HepG2 (cell line): ENCODE results near the gene SEC14L1. TPM values are rescaled to one million over a fixed set of nuclear protein-coding genes. Genes with fewer than 3 reads are reported as not detected.
A peak's percentile ranks its signal among the peaks of the same experiment; 100 is the strongest.

ENCODE experiments used
- ATAC-seq: fragments of 200-7000 bp; cut with Tn5 transposase; 3 replicates; pipeline ENCODE4 v1.9.1; 2020; ENCODE audit warnings: mild to moderate bottlenecking, moderate library complexity
- BruUV-seq: library from RNA; stranded (reverse); fragments of 400-500 nt; replicated peaks from 2 replicates; lab custom pipeline; 2021; lab: Mats Ljungman, UMichigan
- CTCF ChIA-PET: fragments of 300-600 bp; formaldehyde crosslinking; extraction: SDS; loops from one replicate; lab custom pipeline; 2021; ENCODE audit warnings: low total read pairs, inconsistent platforms, low intra/inter-chr PET ratio; lab: Yijun Ruan, JAX
- POLR2A ChIA-PET: fragments of 350-600 bp; sonication (Branson Sonifier 250); formaldehyde crosslinking; loops from one replicate; lab custom pipeline; 2020; ENCODE audit warnings: antibody characterized with exemption, inconsistent platforms; lab: Yijun Ruan, JAX
- DNase-seq: peaks from one replicate; pipeline ENCODE4 v3.0.0-alpha.2; 2015; ENCODE audit warnings: low spot score
- FAIRE-seq: peaks from 3 replicates; lab custom pipeline; 2011; peaks lifted over from hg19 to GRCh38; lab: Jason Lieb, UNC
- H2AFZ ChIP-seq: one replicate; pipeline ENCODE4 v1.6.1; 2011; ENCODE audit warnings: low read length, inconsistent platforms
- H3K27ac ChIP-seq: fragments of 300-600 bp; 3 replicates; pipeline ENCODE4 v1.8.0; 2011; ENCODE audit warnings: mixed run types, mild to moderate bottlenecking, mixed read lengths, low read length, inconsistent platforms; ENCODE audit not compliant: insufficient read depth; ENCODE audit errors: extremely low read length
- H3K27me3 ChIP-seq, 2 experiments: fragments of 200-600 bp in 1 of 2; 2 replicates in 1 of 2; 3 replicates in 1 of 2; pipeline versions ENCODE4 v1.6.0 to v1.8.0; 2011; ENCODE audit warnings: low read length in 2 of 2, mild to moderate bottlenecking in 2 of 2, moderate library complexity in 2 of 2, inconsistent platforms in 1 of 2; ENCODE audit not compliant: insufficient read depth in 2 of 2, control insufficient read depth in 1 of 2
- H3K36me3 ChIP-seq, 2 experiments: fragments of 200-600 bp in 1 of 2; replicated peaks in 1 of 2; 2 replicates in 1 of 2; 3 replicates in 1 of 2; pipeline versions ENCODE4 v1.5.1 to v1.8.0; 2011; ENCODE audit warnings: low read length in 2 of 2, inconsistent platforms in 1 of 2; ENCODE audit not compliant: insufficient read depth in 2 of 2, control insufficient read depth in 1 of 2
- H3K4me1 ChIP-seq: 2 replicates; pipeline ENCODE4 v1.5.1; 2012; ENCODE audit warnings: low read length, inconsistent platforms; ENCODE audit not compliant: insufficient read depth
- H3K4me2 ChIP-seq: 2 replicates; pipeline ENCODE4 v1.6.0; 2011; ENCODE audit warnings: low read depth, low read length, inconsistent platforms
- H3K4me3 ChIP-seq, 3 experiments: fragments of 200-600 bp in 1 of 3; sonication (generic), shearing (Covaris generic) in 1 of 3; replicated peaks in 1 of 3; 2 replicates each; pipeline ENCODE4 v1.5.1; 2011 to 2016; ENCODE audit warnings: low read length in 3 of 3, inconsistent platforms in 2 of 3, low read depth in 2 of 3, mild to moderate bottlenecking in 2 of 3, control low read depth in 1 of 3, mixed read lengths in 1 of 3; ENCODE audit not compliant: insufficient read depth in 1 of 3
- H3K79me2 ChIP-seq: one replicate; pipeline ENCODE4 v1.6.1; 2011; ENCODE audit warnings: low read length, inconsistent platforms; ENCODE audit not compliant: insufficient read depth
- H3K9ac ChIP-seq: 2 replicates; pipeline ENCODE4 v1.6.0; 2011; ENCODE audit warnings: mild to moderate bottlenecking, low read depth, low read length, inconsistent platforms; ENCODE audit not compliant: insufficient read depth
- H3K9me3 ChIP-seq: 2 replicates; pipeline ENCODE4 v1.5.1; 2012; ENCODE audit warnings: mild to moderate bottlenecking, low read length
- H4K20me1 ChIP-seq: 2 replicates; pipeline ENCODE4 v1.6.0; 2011; ENCODE audit warnings: inconsistent platforms, mild to moderate bottlenecking, low read length, moderate library complexity; ENCODE audit not compliant: insufficient read depth
- IRF9 ChIP-seq: sonication (generic); formaldehyde crosslinking; IDR thresholded peaks from 2 replicates; pipeline ENCODE4 v1.8.0; 2022; ENCODE audit warnings: missing genetic modification reagents, mild to moderate bottlenecking, borderline replicate concordance
- KLF6 ChIP-seq: IDR thresholded peaks from 2 replicates; pipeline ENCODE4 v1.8.0; 2016; ENCODE audit warnings: missing biosample characterization, missing genetic modification reagents
- MBNL3 ChIP-seq: fragments of 250-450 bp; sonication (Bioruptor Pico); conservative IDR thresholded peaks from 2 replicates; pipeline ENCODE4 v1.8.0; 2022; ENCODE audit warnings: mild to moderate bottlenecking, inconsistent platforms
- MIER2 ChIP-seq: IDR thresholded peaks from 2 replicates; pipeline ENCODE4 v1.6.1; 2016; ENCODE audit warnings: missing biosample characterization, missing genetic modification reagents
- NCOA1 ChIP-seq: sonication (generic); formaldehyde crosslinking; IDR thresholded peaks from 2 replicates; pipeline ENCODE4 v1.9.0; 2021; ENCODE audit warnings: missing genetic modification reagents
- SMAD9 ChIP-seq: sonication (generic); formaldehyde crosslinking; IDR thresholded peaks from 2 replicates; pipeline ENCODE4 v1.5.1; 2020; ENCODE audit warnings: mild to moderate bottlenecking, missing genetic modification reagents
- STAG1 ChIP-seq: sonication (generic); formaldehyde crosslinking; IDR thresholded peaks from 2 replicates; pipeline ENCODE4 v1.4.0; 2020; ENCODE audit warnings: missing genetic modification reagents
- TEAD2 ChIP-seq: sonication (generic); formaldehyde crosslinking; IDR thresholded peaks from 2 replicates; pipeline ENCODE4 v1.9.0; 2021; ENCODE audit warnings: missing genetic modification reagents
- ZNF414 ChIP-seq: sonication (generic); formaldehyde crosslinking; IDR thresholded peaks from 2 replicates; pipeline ENCODE4 v1.5.0; 2020; ENCODE audit warnings: missing genetic modification reagents
- ZNF552 ChIP-seq: sonication (generic); formaldehyde crosslinking; IDR thresholded peaks from 2 replicates; pipeline ENCODE4 v1.9.0; 2022; ENCODE audit warnings: missing genetic modification reagents, mild to moderate bottlenecking, borderline replicate concordance
- ZSCAN30 ChIP-seq: sonication (generic); formaldehyde crosslinking; IDR thresholded peaks from 2 replicates; pipeline ENCODE4 v1.5.0; 2020; ENCODE audit warnings: mild to moderate bottlenecking, missing genetic modification reagents
- WGBS: methylation state at CpG from one replicate; pipeline ENCODE4 v1.1.6; 2017; ENCODE audit warnings: low lambda C conversion rate; 5-methylcytosine and 5-hydroxymethylcytosine counted together
- in situ Hi-C: cut with HindIII; loops from 2 replicates; pipeline ENCODE4 v1.10.0; 2017; ENCODE audit warnings: low pct_unique_long_range_greater_than_20kb; ENCODE audit not compliant: extremely low pct_ligation_motif_present
- intact Hi-C: fragments of 100-400 bp; cut with micrococcal nuclease; formaldehyde crosslinking; loops from one replicate; pipeline ENCODE4 v1.10.0; 2022; ENCODE audit not compliant: unreplicated experiment
- polyA plus RNA-seq, 8 experiments: library from polyadenylated mRNA; depleted of rRNA in 3 of 8; stranded (reverse) in 7 of 8; unstranded in 1 of 8; fragments of >200 nt; fragmentation: Illumina TruSeq in 4 of 8; extraction: Trizol in 4 of 8; gene quantifications; 2 replicates each; pipeline versions ENCODE4 v1.2.1 to v1.2.3, GENCODE V29; 2011 to 2016; ENCODE audit warnings: low read depth in 4 of 8, missing spikeins in 1 of 8, mixed read lengths in 1 of 8; ENCODE audit not compliant: insufficient read depth in 1 of 8
- total RNA-seq, 5 experiments: library from RNA; depleted of rRNA; stranded (reverse); fragments of >200 nt; fragmentation: Illumina TruSeq; extraction: Trizol; gene quantifications; 2 replicates each; pipeline ENCODE4 v1.2.3, GENCODE V29; 2016; ENCODE audit warnings: low read depth in 1 of 5
- TF ChIP-seq, protein P1 (sequence below): IDR thresholded peaks from 2 replicates; pipeline ENCODE4 v1.6.1; 2016; ENCODE audit warnings: missing compliant biosample characterization, missing genetic modification reagents, borderline replicate concordance
- TF ChIP-seq, protein P2 (sequence below): sonication (generic); formaldehyde crosslinking; IDR thresholded peaks from 2 replicates; pipeline ENCODE4 v1.4.0; 2020; ENCODE audit warnings: mild to moderate bottlenecking, missing genetic modification reagents, borderline replicate concordance
- TF ChIP-seq, protein P3 (sequence below): sonication (generic); formaldehyde crosslinking; conservative IDR thresholded peaks from 2 replicates; pipeline ENCODE4 v1.4.0; 2020; ENCODE audit warnings: missing genetic modification reagents

The SEC14L1 gene
- total and polyA plus RNA-seq, 2 of the 13 experiments (the other 11 are each of a cell fraction or from before 2014, with no cell fraction given), result 26.3 to 43.9 TPM

- Histone ChIP-seq H3K9ac (peak overlapping the region; percentile 14; the same call in 1 of the 2 replicates), H3K27me3 (no peaks in the 10 kb centered on the region), H2AFZ (no peak overlapping the region), H4K20me1 (no peaks in the 10 kb centered on the region), H3K4me1 (peaks cover 85% of the 10 kb centered on the region), H3K79me2 (no peaks in the 10 kb centered on the region), H3K36me3 (no peaks in the 10 kb centered on the region), H3K27ac (peak overlapping the region; percentile 62), H3K4me2 (peak overlapping the region; percentile 72), H3K9me3 (no peaks in the 10 kb centered on the region), H3K4me3 (no peak overlapping the region)
- in situ Hi-C loops (no loop called here), intact Hi-C loops (no loop called here)
- WGBS, result 45% methylated on average over 5 of the region's 5 CpGs
- POLR2A ChIA-PET, result interaction anchor here (1.0 to 2.0 kb wide), 5 partner anchors 8 to 29 kb away, joined by 5 to 10 read pairs (median 7); partner anchors contain the start of gene SEC14L1
- DNase-seq (no peak), ATAC-seq (peak; percentile 10; the same call in 1 of the 3 replicates), FAIRE-seq (no peak)
- CTCF ChIA-PET, result no interaction called here
- BruUV-seq, result no TSS peak
- TF ChIP-seq, protein P1, sequence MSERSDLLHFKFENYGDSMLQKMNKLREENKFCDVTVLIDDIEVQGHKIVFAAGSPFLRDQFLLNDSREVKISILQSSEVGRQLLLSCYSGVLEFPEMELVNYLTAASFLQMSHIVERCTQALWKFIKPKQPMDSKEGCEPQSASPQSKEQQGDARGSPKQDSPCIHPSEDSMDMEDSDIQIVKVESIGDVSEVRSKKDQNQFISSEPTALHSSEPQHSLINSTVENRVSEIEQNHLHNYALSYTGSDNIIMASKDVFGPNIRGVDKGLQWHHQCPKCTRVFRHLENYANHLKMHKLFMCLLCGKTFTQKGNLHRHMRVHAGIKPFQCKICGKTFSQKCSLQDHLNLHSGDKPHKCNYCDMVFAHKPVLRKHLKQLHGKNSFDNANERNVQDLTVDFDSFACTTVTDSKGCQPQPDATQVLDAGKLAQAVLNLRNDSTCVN (CRISPR knock-in tag), result no peak
- 0 out of 2 replicates have a peak, but pooled peaks have one; percentile 5 for TF ChIP-seq MIER2
- TF ChIP-seq IRF9 (CRISPR knock-in tag), result no peak
- TF ChIP-seq MBNL3 (CRISPR knock-in tag), result no peak
- TF ChIP-seq TEAD2 (CRISPR knock-in tag), result no peak
- TF ChIP-seq STAG1 (CRISPR knock-in tag), result no peak
- TF ChIP-seq SMAD9, result no peak
- no peak for TF ChIP-seq NCOA1
- TF ChIP-seq, protein P2, sequence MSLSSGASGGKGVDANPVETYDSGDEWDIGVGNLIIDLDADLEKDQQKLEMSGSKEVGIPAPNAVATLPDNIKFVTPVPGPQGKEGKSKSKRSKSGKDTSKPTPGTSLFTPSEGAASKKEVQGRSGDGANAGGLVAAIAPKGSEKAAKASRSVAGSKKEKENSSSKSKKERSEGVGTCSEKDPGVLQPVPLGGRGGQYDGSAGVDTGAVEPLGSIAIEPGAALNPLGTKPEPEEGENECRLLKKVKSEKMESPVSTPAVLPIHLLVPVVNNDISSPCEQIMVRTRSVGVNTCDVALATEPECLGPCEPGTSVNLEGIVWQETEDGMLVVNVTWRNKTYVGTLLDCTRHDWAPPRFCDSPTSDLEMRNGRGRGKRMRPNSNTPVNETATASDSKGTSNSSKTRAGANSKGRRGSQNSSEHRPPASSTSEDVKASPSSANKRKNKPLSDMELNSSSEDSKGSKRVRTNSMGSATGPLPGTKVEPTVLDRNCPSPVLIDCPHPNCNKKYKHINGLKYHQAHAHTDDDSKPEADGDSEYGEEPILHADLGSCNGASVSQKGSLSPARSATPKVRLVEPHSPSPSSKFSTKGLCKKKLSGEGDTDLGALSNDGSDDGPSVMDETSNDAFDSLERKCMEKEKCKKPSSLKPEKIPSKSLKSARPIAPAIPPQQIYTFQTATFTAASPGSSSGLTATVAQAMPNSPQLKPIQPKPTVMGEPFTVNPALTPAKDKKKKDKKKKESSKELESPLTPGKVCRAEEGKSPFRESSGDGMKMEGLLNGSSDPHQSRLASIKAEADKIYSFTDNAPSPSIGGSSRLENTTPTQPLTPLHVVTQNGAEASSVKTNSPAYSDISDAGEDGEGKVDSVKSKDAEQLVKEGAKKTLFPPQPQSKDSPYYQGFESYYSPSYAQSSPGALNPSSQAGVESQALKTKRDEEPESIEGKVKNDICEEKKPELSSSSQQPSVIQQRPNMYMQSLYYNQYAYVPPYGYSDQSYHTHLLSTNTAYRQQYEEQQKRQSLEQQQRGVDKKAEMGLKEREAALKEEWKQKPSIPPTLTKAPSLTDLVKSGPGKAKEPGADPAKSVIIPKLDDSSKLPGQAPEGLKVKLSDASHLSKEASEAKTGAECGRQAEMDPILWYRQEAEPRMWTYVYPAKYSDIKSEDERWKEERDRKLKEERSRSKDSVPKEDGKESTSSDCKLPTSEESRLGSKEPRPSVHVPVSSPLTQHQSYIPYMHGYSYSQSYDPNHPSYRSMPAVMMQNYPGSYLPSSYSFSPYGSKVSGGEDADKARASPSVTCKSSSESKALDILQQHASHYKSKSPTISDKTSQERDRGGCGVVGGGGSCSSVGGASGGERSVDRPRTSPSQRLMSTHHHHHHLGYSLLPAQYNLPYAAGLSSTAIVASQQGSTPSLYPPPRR (CRISPR knock-in tag), result no peak
- TF ChIP-seq, protein P3, sequence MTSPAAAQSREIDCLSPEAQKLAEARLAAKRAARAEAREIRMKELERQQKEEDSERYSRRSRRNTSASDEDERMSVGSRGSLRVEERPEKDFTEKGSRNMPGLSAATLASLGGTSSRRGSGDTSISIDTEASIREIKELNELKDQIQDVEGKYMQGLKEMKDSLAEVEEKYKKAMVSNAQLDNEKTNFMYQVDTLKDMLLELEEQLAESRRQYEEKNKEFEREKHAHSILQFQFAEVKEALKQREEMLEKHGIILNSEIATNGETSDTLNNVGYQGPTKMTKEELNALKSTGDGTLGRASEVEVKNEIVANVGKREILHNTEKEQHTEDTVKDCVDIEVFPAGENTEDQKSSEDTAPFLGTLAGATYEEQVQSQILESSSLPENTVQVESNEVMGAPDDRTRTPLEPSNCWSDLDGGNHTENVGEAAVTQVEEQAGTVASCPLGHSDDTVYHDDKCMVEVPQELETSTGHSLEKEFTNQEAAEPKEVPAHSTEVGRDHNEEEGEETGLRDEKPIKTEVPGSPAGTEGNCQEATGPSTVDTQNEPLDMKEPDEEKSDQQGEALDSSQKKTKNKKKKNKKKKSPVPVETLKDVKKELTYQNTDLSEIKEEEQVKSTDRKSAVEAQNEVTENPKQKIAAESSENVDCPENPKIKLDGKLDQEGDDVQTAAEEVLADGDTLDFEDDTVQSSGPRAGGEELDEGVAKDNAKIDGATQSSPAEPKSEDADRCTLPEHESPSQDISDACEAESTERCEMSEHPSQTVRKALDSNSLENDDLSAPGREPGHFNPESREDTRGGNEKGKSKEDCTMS, result no peak
- TF ChIP-seq KLF6 (CRISPR knock-in tag), result no peak
- no peak for TF ChIP-seq ZNF552
- TF ChIP-seq ZSCAN30, result no peak
- TF ChIP-seq ZNF414 (CRISPR knock-in tag), result 0 out of 2 replicates have a peak, but pooled peaks have one; percentile 21
These were observed 28.9 kb upstream of the SEC14L1 start for GRCh38 chr17:77111934-77112296.
